ENCODE data around the gene SLC39A1. TPM values are rescaled to one million over a fixed set of nuclear protein-coding genes. Genes with fewer than 3 reads are reported as not detected.
A peak's percentile ranks its signal among the peaks of the same experiment; 100 is the strongest.

The SLC39A1 gene
- total and polyA plus RNA-seq, 2 of the 8 experiments (the other 6 are each of a cell fraction or from before 2014, with no cell fraction given), result 238 to 337 TPM

GRCh38 chr1:153929981-153930948, 33.1 kb downstream of the SLC39A1 start:
- Histone ChIP-seq H2BK12ac (ENCODE audit: low read depth, low read length) (no peak overlapping the region), H4K91ac (replicated peaks; ENCODE audit: insufficient read length, low read length) (no peak overlapping the region), H3K14ac (ENCODE audit: insufficient read length) (no peak overlapping the region), H3K27me3 (replicated peaks in 1 of 4; ENCODE audit: control insufficient read depth in 3 of 4, extremely low read depth in 1 of 4, insufficient read depth in 3 of 4, low read length in 3 of 4) (no peaks in the 10 kb centered on the region), H3K4ac (replicated peaks; ENCODE audit: insufficient read length, low read depth, low read length) (no peak overlapping the region), H2AK5ac (ENCODE audit: low read depth, low read length) (no peak overlapping the region), H3K9me3 (ENCODE audit: insufficient read depth in 2 of 2, low read depth in 1 of 2, low read length in 1 of 2) (no peaks in the 10 kb centered on the region), H4K8ac (ENCODE audit: extremely low read depth, insufficient read depth, low read length) (no peak overlapping the region), H3K23me2 (ENCODE audit: low read depth, low read length) (no peaks in the 10 kb centered on the region; the same call in 1 of the 2 replicates), H3K79me2 (ENCODE audit: control insufficient read depth in 1 of 2, insufficient read depth in 2 of 2, low read length in 2 of 2) (no peaks in the 10 kb centered on the region), H3K4me1 (replicated peaks in 1 of 4; ENCODE audit: control insufficient read depth in 3 of 4, insufficient read depth in 4 of 4, low read length in 3 of 4) (no peaks in the 10 kb centered on the region), H2BK15ac (ENCODE audit: low read length) (no peak overlapping the region), H3K79me1 (ENCODE audit: low read depth, low read length) (no peaks in the 10 kb centered on the region), H3K56ac (replicated peaks; ENCODE audit: insufficient read length, low read depth, low read length) (no peak overlapping the region), H3K4me2 (ENCODE audit: insufficient read depth in 1 of 2, low read depth in 2 of 2, low read length in 2 of 2) (no peak overlapping the region), H2BK5ac (ENCODE audit: low read depth, low read length) (no peak overlapping the region), H3K9ac (replicated peaks in 1 of 4; ENCODE audit: extremely low read depth in 1 of 4, low read depth in 3 of 4, low read length in 3 of 4) (no peak overlapping the region), H3K4me3 (ENCODE audit: extremely low read depth in 1 of 4, insufficient read depth in 2 of 4, low read depth in 3 of 4, low read length in 4 of 4) (no peak overlapping the region), H3K36me3 (ENCODE audit: control insufficient read depth in 2 of 4, insufficient read depth in 4 of 4, low read length in 3 of 4) (peaks cover 3 to 31% (median 23%) of the 10 kb centered on the region in 4 experiments), H3K27ac (ENCODE audit: low read depth, low read length) (no peak overlapping the region), H4K20me1 (replicated peaks in 1 of 2; ENCODE audit: control insufficient read depth in 1 of 2, insufficient read depth in 2 of 2, low read length in 2 of 2) (peaks cover 0 to 5% of the 10 kb centered on the region in 2 experiments), H2BK20ac (ENCODE audit: low read length) (no peak overlapping the region), H2BK120ac (replicated peaks; ENCODE audit: low read depth, low read length) (no peak overlapping the region), H4K5ac (ENCODE audit: insufficient read length, low read depth, low read length) (no peak overlapping the region), H3K18ac (ENCODE audit: extremely low read depth, low read length) (no peak overlapping the region), H2AFZ (ENCODE audit: low read length) (no peak overlapping the region), H3K23ac (ENCODE audit: insufficient read length) (no peak overlapping the region)
- CTCF ChIA-PET (ENCODE audit: partially characterized antibody), result interaction anchor here (0.7 to 2.8 kb wide), 16 partner anchors 9 to 133 kb away, joined by 3 to 14 read pairs (median 4); partner anchors contain the start of genes DENND4B and RPS27
- no peak for DNase-seq (ENCODE audit: low read depth in 1 of 2, low spot score in 2 of 2)
- POLR2A ChIA-PET (ENCODE audit: partially characterized antibody), result interaction anchor here (0.9 to 5.1 kb wide), 14 partner anchors 9 to 264 kb away, joined by 3 to 60 read pairs (median 5); partner anchors contain the start of genes CRTC2, DENND4B, RPS27 and SLC39A1
- no peak for FAIRE-seq
- no peak for TF ChIP-seq RAD21 (IDR thresholded peaks at IDR 0.05 in 1 of 2, conservative IDR thresholded peaks at IDR 0.05 in 1 of 2; ENCODE audit: low read depth in 2 of 2, low read length in 2 of 2)
- peak in 2 of 3 experiments; percentile 11 to 27; a peak in 1 of 4 replicates for TF ChIP-seq CTCF (IDR thresholded peaks at IDR 0.05; ENCODE audit: control extremely low read depth in 1 of 3, insufficient read depth in 1 of 3, low read depth in 1 of 3, low read length in 3 of 3)
- WGBS, 2 experiments (ENCODE audit: extremely low coverage in 1 of 2, insufficient coverage in 1 of 2, insufficient read length in 1 of 2, insufficient replicate concordance in 2 of 2, low coverage in 1 of 2, low lambda C conversion rate in 2 of 2, missing lambda C conversion rate in 1 of 2), result 90% methylated on average over 14 of the region's 14 CpGs; no CpG with 5 or more reads in 1 of the 2 experiments
